ENCODE measurements around the gene LYZL2. TPM values are rescaled to one million over a fixed set of nuclear protein-coding genes. Genes with fewer than 3 reads are reported as not detected.
"Not testable (repeated sequence)": the region's sequence is repeated elsewhere in the genome, so short reads cannot be mapped to it uniquely, and the experiment has no call there.

The LYZL2 gene
- total RNA-seq, 1 donor from 2014 or later, result not detected

GRCh38 chr10:30643557-30644199, 14.1 kb upstream of the LYZL2 start:
- not testable (repeated sequence) for FAIRE-seq; H3K27me3 Mint-ChIP-seq (ENCODE audit: low read depth, unreplicated experiment); H3K9me3 ChIP-seq (ENCODE audit: insufficient read depth, low read depth, low read length); H4K20me1 ChIP-seq (ENCODE audit: insufficient read depth, low read length); H3K4me3 ChIP-seq (ENCODE audit: insufficient read depth, low read depth, low read length); DNase-seq (ENCODE audit: low read depth); H2AFZ ChIP-seq (ENCODE audit: low read depth, low read length); H3K27ac ChIP-seq (ENCODE audit: low read depth, low read length); H3K27ac Mint-ChIP-seq (ENCODE audit: unreplicated experiment); H3K36me3 Mint-ChIP-seq (ENCODE audit: low read depth, unreplicated experiment); H3K4me2 ChIP-seq (ENCODE audit: low read length); H3K79me2 ChIP-seq (ENCODE audit: insufficient read depth, low read length); H3K36me3 ChIP-seq (ENCODE audit: insufficient read depth, low read length); H3K9ac ChIP-seq (ENCODE audit: low read length); H3K4me3 Mint-ChIP-seq (ENCODE audit: unreplicated experiment); H3K9me3 Mint-ChIP-seq (ENCODE audit: unreplicated experiment); H3K27me3 ChIP-seq (ENCODE audit: insufficient read depth, low read length)
- H3K4me1 Mint-ChIP-seq (ENCODE audit: low read depth, unreplicated experiment), result peaks cover 12% of the 10 kb centered on the region
- H3K4me1 ChIP-seq (ENCODE audit: insufficient read depth, low read length), result peaks cover 17% of the 10 kb centered on the region

DNA sequence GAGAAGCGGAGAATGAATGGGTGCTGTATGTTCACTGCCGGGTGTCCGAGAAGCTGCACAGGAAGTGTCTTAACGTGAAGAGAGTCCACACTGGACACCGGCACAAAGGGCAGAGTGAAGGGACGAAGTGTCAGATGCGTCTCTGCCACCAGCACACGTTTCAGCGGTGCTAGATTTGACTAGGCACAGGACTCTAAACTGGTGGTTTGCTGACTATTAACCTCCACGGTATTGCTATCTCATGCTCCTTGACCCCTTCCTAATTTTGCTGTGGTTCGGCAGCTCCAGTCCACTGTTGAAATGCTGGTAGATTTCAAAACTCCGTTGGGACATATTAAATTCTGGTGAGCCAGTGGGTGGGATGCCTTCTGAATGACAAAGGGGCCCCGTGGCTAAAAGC, 13.3 kb upstream of the LYZL2 start:
- peaks cover 21% of the 10 kb centered on the region for H3K4me1 ChIP-seq (ENCODE audit: insufficient read depth, low read length)
- H3K9me3 Mint-ChIP-seq (ENCODE audit: unreplicated experiment); H3K36me3 ChIP-seq (ENCODE audit: insufficient read depth, low read length); H3K27ac ChIP-seq (ENCODE audit: low read depth, low read length); H3K9ac ChIP-seq (ENCODE audit: low read length); H3K27ac Mint-ChIP-seq (ENCODE audit: unreplicated experiment); H3K4me3 ChIP-seq (ENCODE audit: insufficient read depth, low read depth, low read length); H3K4me2 ChIP-seq (ENCODE audit: low read length); H3K36me3 Mint-ChIP-seq (ENCODE audit: low read depth, unreplicated experiment); H3K27me3 Mint-ChIP-seq (ENCODE audit: low read depth, unreplicated experiment); H4K20me1 ChIP-seq (ENCODE audit: insufficient read depth, low read length); H3K79me2 ChIP-seq (ENCODE audit: insufficient read depth, low read length); H3K9me3 ChIP-seq (ENCODE audit: insufficient read depth, low read depth, low read length); H3K4me3 Mint-ChIP-seq (ENCODE audit: unreplicated experiment); H2AFZ ChIP-seq (ENCODE audit: low read depth, low read length); H3K27me3 ChIP-seq (ENCODE audit: insufficient read depth, low read length); DNase-seq (ENCODE audit: low read depth): not testable (repeated sequence)
- peaks cover 12% of the 10 kb centered on the region for H3K4me1 Mint-ChIP-seq (ENCODE audit: low read depth, unreplicated experiment)
- FAIRE-seq, result peak; percentile 94

DNA sequence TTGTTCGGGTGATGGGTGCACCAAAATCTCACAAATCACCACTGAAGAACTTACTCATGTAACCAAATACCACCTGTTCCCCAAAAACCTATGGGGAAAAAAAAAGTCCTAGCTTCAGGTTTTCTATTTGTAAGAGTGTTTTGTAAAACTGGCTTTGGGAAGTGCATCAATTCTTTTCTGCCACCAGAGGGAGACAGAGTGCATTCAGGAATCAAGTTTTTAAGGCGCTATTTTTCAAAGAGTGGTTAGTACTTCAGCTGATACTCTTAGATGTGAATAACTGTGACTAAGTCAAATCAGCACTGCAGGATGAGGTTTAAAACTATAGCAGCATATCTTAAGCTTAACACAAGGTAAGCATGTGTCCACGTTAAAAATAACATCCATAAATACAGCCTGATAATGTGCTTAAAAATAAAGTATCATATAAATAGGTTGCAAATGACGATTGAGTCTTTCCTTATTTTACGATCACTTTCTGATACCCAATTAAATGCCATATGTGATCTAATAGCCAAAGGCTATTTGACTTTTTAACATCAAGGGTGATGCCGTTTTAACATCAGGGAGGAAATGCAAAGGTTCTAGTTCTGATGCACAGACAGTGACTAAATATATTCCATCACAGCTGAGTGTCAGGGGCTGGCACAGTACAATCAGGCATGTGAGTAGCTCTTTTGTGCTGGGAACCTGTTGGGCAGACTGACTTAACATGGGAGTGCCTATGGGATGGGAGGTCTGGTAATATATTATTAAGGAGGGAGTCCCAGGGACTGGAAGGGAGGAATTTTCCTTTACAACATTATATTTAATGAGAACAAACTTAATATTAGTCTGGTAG, 10.6 kb upstream of the LYZL2 start:
- FAIRE-seq (no peak), DNase-seq (ENCODE audit: low read depth) (peak; percentile 36)
- Histone ChIP-seq H3K27me3 (ENCODE audit: insufficient read depth, low read length) (no peaks in the 10 kb centered on the region), H3K27ac (ENCODE audit: low read depth, low read length) (no peak overlapping the region), H3K4me2 (ENCODE audit: low read length) (no peak overlapping the region), H3K79me2 (ENCODE audit: insufficient read depth, low read length) (no peaks in the 10 kb centered on the region), H4K20me1 (ENCODE audit: insufficient read depth, low read length) (no peaks in the 10 kb centered on the region), H3K4me1 (ENCODE audit: insufficient read depth, low read length) (peaks cover 15% of the 10 kb centered on the region), H2AFZ (ENCODE audit: low read depth, low read length) (no peak overlapping the region), H3K9ac (ENCODE audit: low read length) (no peak overlapping the region), H3K36me3 (ENCODE audit: insufficient read depth, low read length) (no peaks in the 10 kb centered on the region), H3K9me3 (ENCODE audit: insufficient read depth, low read depth, low read length) (no peaks in the 10 kb centered on the region), H3K4me3 (ENCODE audit: insufficient read depth, low read depth, low read length) (no peak overlapping the region)
- H3K4me1 Mint-ChIP-seq (ENCODE audit: low read depth, unreplicated experiment), result peaks cover 8% of the 10 kb centered on the region
- no peaks in the 10 kb centered on the region for H3K9me3 Mint-ChIP-seq (ENCODE audit: unreplicated experiment)
- TF ChIP-seq EZH2 (IDR thresholded peaks at IDR 0.05; ENCODE audit: insufficient read depth, low read length) (no peak), CTCF (IDR thresholded peaks at IDR 0.05; ENCODE audit: insufficient read depth, low read depth, low read length) (peak; percentile 92)
- no peak overlapping the region for H3K4me3 Mint-ChIP-seq (ENCODE audit: unreplicated experiment)
- peaks cover 10% of the 10 kb centered on the region for H3K27me3 Mint-ChIP-seq (ENCODE audit: low read depth, unreplicated experiment)
- H3K36me3 Mint-ChIP-seq (ENCODE audit: low read depth, unreplicated experiment), result no peaks in the 10 kb centered on the region
- H3K27ac Mint-ChIP-seq (ENCODE audit: unreplicated experiment), result no peak overlapping the region
